Fibroblast of lung (primary cell): ENCODE measurements around the gene BATF. TPM values are rescaled to one million over a fixed set of nuclear protein-coding genes. Genes with fewer than 3 reads are reported as not detected.

Experiments used
- DNase-seq, 2 donors: peaks; one replicate each; pipeline versions ENCODE4 v3.0.0 to v3.0.0-alpha.2; 2010; ENCODE audit warnings: low read depth in 2 of 2
- H2AFZ ChIP-seq: 2 replicates; pipeline ENCODE4 v1.5.1; 2012; ENCODE audit warnings: low read length, control low read depth, inconsistent platforms
- H3K27ac ChIP-seq: 2 replicates; pipeline ENCODE4 v1.5.1; 2011; ENCODE audit warnings: low read length, control low read depth; ENCODE audit not compliant: insufficient read depth
- H3K27me3 ChIP-seq: 2 replicates; pipeline ENCODE4 v1.5.1; 2011; ENCODE audit warnings: mild to moderate bottlenecking, low read length; ENCODE audit not compliant: control insufficient read depth, insufficient read depth
- H3K36me3 ChIP-seq: 2 replicates; pipeline ENCODE4 v1.5.1; 2011; ENCODE audit warnings: low read length; ENCODE audit not compliant: control insufficient read depth, insufficient read depth
- H3K4me1 ChIP-seq: 2 replicates; pipeline ENCODE4 v1.5.1; 2011; ENCODE audit warnings: low read length; ENCODE audit not compliant: control insufficient read depth, insufficient read depth; ENCODE audit errors: extremely low read depth
- H3K4me2 ChIP-seq: 2 replicates; pipeline ENCODE4 v1.5.1; 2011; ENCODE audit warnings: low read length, control low read depth; ENCODE audit not compliant: insufficient read depth; ENCODE audit errors: extremely low read depth
- H3K4me3 ChIP-seq, 4 experiments: fragments of 200-600 bp in 1 of 4; sonication (generic) in 1 of 4; replicated peaks in 1 of 4; 2 replicates each; pipeline ENCODE4 v1.5.1; 2011 to 2016; ENCODE audit warnings: low read length in 4 of 4, low read depth in 3 of 4, mild to moderate bottlenecking in 3 of 4, control low read depth in 2 of 4, inconsistent platforms in 1 of 4, mixed read lengths in 1 of 4; ENCODE audit not compliant: insufficient read depth in 1 of 4; ENCODE audit errors: control extremely low read depth in 1 of 4
- H3K79me2 ChIP-seq: 2 replicates; pipeline ENCODE4 v1.5.1; 2012; ENCODE audit warnings: mild to moderate bottlenecking, low read length, inconsistent platforms; ENCODE audit not compliant: control insufficient read depth, insufficient read depth
- H3K9ac ChIP-seq: 2 replicates; pipeline ENCODE4 v1.5.1; 2011; ENCODE audit warnings: mild to moderate bottlenecking, low read length, control low read depth; ENCODE audit not compliant: insufficient read depth
- H3K9me3 ChIP-seq: 2 replicates; pipeline ENCODE4 v1.5.1; 2012; ENCODE audit warnings: low read depth, low read length; ENCODE audit not compliant: control insufficient read depth, insufficient read depth
- H4K20me1 ChIP-seq: 2 replicates; pipeline ENCODE4 v1.5.1; 2011; ENCODE audit warnings: low read length; ENCODE audit not compliant: control insufficient read depth, insufficient read depth; ENCODE audit errors: extremely low read depth
- CTCF ChIP-seq, 2 donors: IDR thresholded peaks in 1 of 2; conservative IDR thresholded peaks in 1 of 2; 1 replicate in 1 of 2; 2 replicates in 1 of 2; pipeline ENCODE4 v1.5.1; 2011 to 2012; ENCODE audit warnings: low read length in 2 of 2, control low read depth in 1 of 2, inconsistent platforms in 1 of 2, low read depth in 1 of 2, mild to moderate bottlenecking in 1 of 2
- EZH2 ChIP-seq: IDR thresholded peaks from 2 replicates; pipeline ENCODE4 v1.5.1; 2012; ENCODE audit warnings: low read length, control low read depth, mild to moderate bottlenecking; ENCODE audit errors: missing control alignments
- polyA plus RNA-seq, 2 donors: library from polyadenylated mRNA; depleted of rRNA in 1 of 2; stranded (reverse) in 1 of 2; unstranded in 1 of 2; fragments of >200 nt; gene quantifications; 2 replicates each; pipeline ENCODE4 v1.2.1, GENCODE V29; 2011 to 2012; ENCODE audit warnings: missing spikeins in 1 of 2
- total RNA-seq: library from RNA; depleted of rRNA; stranded (reverse); fragments of >200 nt; gene quantifications from 2 replicates; pipeline ENCODE4 v1.2.1, GENCODE V29; 2014

Gene BATF
- total and polyA plus RNA-seq, 2 donors (not counting 1 experiment from before 2014, with no cell fraction given), result 0.50 TPM; not detected in 1

DNA sequence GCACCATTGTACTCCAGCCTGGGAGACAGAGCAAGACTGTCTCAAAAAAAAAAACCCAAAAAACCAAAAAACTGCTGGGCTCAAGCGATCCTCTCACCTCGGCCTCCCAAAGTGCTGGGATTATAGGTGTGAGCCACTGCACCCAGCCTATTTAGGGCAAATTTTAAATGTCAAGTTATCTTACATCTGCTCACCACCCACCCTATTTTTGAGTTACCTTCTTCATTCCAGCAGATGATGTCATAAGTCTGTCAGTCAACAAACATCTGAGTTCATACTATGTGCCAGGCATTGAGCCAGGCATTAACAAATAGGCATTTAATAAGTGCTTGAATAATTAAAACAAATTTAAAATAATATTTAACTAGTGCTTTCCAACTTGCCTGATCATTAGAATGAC lies 21.5 kb downstream of the BATF start:
- H3K9me3 ChIP-seq, result no peaks in the 10 kb centered on the region
- H3K4me2 ChIP-seq, result no peak overlapping the region
- no peaks in the 10 kb centered on the region for H3K79me2 ChIP-seq
- H3K27ac ChIP-seq, result no peak overlapping the region
- no peak for DNase-seq
- H3K9ac ChIP-seq, result no peak overlapping the region
- no peak overlapping the region for H3K4me3 ChIP-seq
- no peaks in the 10 kb centered on the region for H3K4me1 ChIP-seq
- H3K36me3 ChIP-seq, result no peaks in the 10 kb centered on the region
- TF ChIP-seq EZH2 (no peak), CTCF (conservative IDR thresholded peaks at IDR 0.05 in 1 of 2, IDR thresholded peaks at IDR 0.05 in 1 of 2; ENCODE audit: low read depth in 1 of 2, low read length in 2 of 2) (no peak)
- H4K20me1 ChIP-seq, result no peaks in the 10 kb centered on the region
- H2AFZ ChIP-seq, result no peak overlapping the region
- H3K27me3 ChIP-seq, result no peaks in the 10 kb centered on the region

- no peak overlapping the region for H2AFZ ChIP-seq
- no peaks in the 10 kb centered on the region for H3K4me1 ChIP-seq
- H3K4me2 ChIP-seq, result no peak overlapping the region
- no peak overlapping the region for H3K27ac ChIP-seq
- H3K4me3 ChIP-seq, result no peak overlapping the region
- H3K9me3 ChIP-seq, result no peaks in the 10 kb centered on the region
- no peak for DNase-seq
- peaks cover under 1% of the 10 kb centered on the region for H3K27me3 ChIP-seq
- H3K79me2 ChIP-seq, result no peaks in the 10 kb centered on the region
- TF ChIP-seq CTCF (conservative IDR thresholded peaks at IDR 0.05 in 1 of 2, IDR thresholded peaks at IDR 0.05 in 1 of 2; ENCODE audit: low read depth in 1 of 2, low read length in 2 of 2) (no peak), EZH2 (no peak)
- no peaks in the 10 kb centered on the region for H4K20me1 ChIP-seq
- no peaks in the 10 kb centered on the region for H3K36me3 ChIP-seq
- no peak overlapping the region for H3K9ac ChIP-seq
Measured at GRCh38 chr14:75545907-75546306, 23.6 kb downstream of the BATF start.

- no peak overlapping the region for H2AFZ ChIP-seq
Measured at GRCh38 chr14:75547552-75548250, 25.4 kb downstream of the BATF start.

More at GRCh38 chr14:75547552-75548250, 25.4 kb downstream of the BATF start:
- DNase-seq, result no peak
- no peaks in the 10 kb centered on the region for H3K9me3 ChIP-seq
- H3K79me2 ChIP-seq, result no peaks in the 10 kb centered on the region
- no peak overlapping the region for H3K4me3 ChIP-seq
- H3K4me1 ChIP-seq, result no peaks in the 10 kb centered on the region
- TF ChIP-seq EZH2, result no peak
- no peak for TF ChIP-seq CTCF (conservative IDR thresholded peaks at IDR 0.05 in 1 of 2, IDR thresholded peaks at IDR 0.05 in 1 of 2; ENCODE audit: low read depth in 1 of 2, low read length in 2 of 2)
- no peak overlapping the region for H3K4me2 ChIP-seq
- no peaks in the 10 kb centered on the region for H3K36me3 ChIP-seq
- H3K9ac ChIP-seq, result no peak overlapping the region
- peaks cover 2% of the 10 kb centered on the region for H3K27me3 ChIP-seq
- H4K20me1 ChIP-seq, result no peaks in the 10 kb centered on the region
- no peak overlapping the region for H3K27ac ChIP-seq
